Stimulated activated naive CD8-positive, alpha-beta T cell treated with anti-CD3 and anti-CD28 coated beads, Interleukin-15, amount 100 ng/mL, for 72 hours (primary cell): Measurements from ENCODE around the gene ZNF654.

Source experiments
- ATAC-seq: fragments of 150-1000 bp; cut with Tn5 transposase; 2 replicates; pipeline ENCODE4 v1.10.0; 2021; ENCODE audit warnings: mild to moderate bottlenecking, moderate library complexity
- DNase-seq, 2 donors: peaks; one replicate each; pipeline ENCODE4 v3.0.0; 2021 to 2022
- H3K27ac Mint-ChIP-seq, 2 donors: one replicate each; pipeline ENCODE4 v1.8.0; 2022; ENCODE audit warnings: mild to moderate bottlenecking in 2 of 2, mixed read lengths in 2 of 2, moderate library complexity in 2 of 2
- H3K27me3 Mint-ChIP-seq: one replicate; pipeline ENCODE4 v1.8.0; 2022; ENCODE audit warnings: mixed read lengths
- H3K4me1 Mint-ChIP-seq: one replicate; pipeline ENCODE4 v1.8.0; 2022; ENCODE audit warnings: mild to moderate bottlenecking, mixed read lengths
- H3K4me3 Mint-ChIP-seq, 2 donors: one replicate each; pipeline ENCODE4 v1.8.0; 2022; ENCODE audit warnings: mild to moderate bottlenecking in 2 of 2, mixed read lengths in 2 of 2, moderate library complexity in 1 of 2
- H3K9me3 Mint-ChIP-seq, 2 donors: one replicate each; pipeline ENCODE4 v1.8.0; 2022; ENCODE audit warnings: mixed read lengths in 2 of 2

The ZNF654 gene

DNA sequence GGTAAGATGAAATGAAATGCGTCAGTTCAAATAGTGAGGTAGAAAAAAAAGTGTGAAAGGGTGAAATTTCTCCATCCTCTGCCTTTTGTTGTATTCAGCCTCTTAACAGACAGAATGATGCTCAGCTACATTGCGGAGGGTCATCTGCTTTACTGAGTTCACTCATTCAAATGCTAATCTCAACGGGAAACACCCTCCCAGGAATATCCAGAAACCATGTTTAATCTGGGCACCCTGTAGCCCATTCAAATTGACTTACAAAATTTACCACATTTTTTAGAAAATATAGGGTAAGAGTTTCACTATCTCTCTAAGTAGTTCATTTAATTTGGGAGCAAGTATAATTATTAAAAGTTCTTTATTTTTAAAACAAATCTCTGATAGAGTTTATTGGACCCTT lies 133.6 kb downstream of the ZNF654 start:
- Mint-ChIP-seq H3K4me1 (peaks cover 14% of the 10 kb centered on the region), H3K27ac (no peak overlapping the region), H3K27me3 (no peaks in the 10 kb centered on the region), H3K4me3 (no peak overlapping the region), H3K9me3 (peaks cover 12 to 14% of the 10 kb centered on the region in 2 donors)
- ATAC-seq (no peak), DNase-seq (no peak)
